ENCODE results near the gene ARSD. TPM values are rescaled to one million over a fixed set of nuclear protein-coding genes. Genes with fewer than 3 reads are reported as not detected.

ARSD gene
- total and polyA plus RNA-seq, 4 donors, result 1.9 to 23.3 (median 16.3) TPM

- WGBS, 2 donors, result 89% methylated on average over 3 of the region's 3 CpGs
- no peak for ATAC-seq (ENCODE audit: low FRiP score)
- Histone ChIP-seq H3K9me3 (ENCODE audit: control insufficient read depth, low read length) (no peaks in the 10 kb centered on the region), H3K4me1 (ENCODE audit: control insufficient read depth in 1 of 2, insufficient read depth in 2 of 2, low read length in 2 of 2) (no peaks in the 10 kb centered on the region), H3K27ac (ENCODE audit: low read depth in 1 of 2, low read length in 2 of 2) (no peak overlapping the region), H3K36me3 (ENCODE audit: control insufficient read depth in 1 of 2, insufficient read depth in 2 of 2, low read length in 1 of 2) (no peaks in the 10 kb centered on the region), H3K4me3 (ENCODE audit: low read length in 2 of 2) (no peak overlapping the region), H3K27me3 (ENCODE audit: control insufficient read depth in 1 of 2, insufficient read depth in 2 of 2, low read length in 1 of 2) (no peaks in the 10 kb centered on the region)
- intact Hi-C loops (cut with DNase I), result no loop called here
- DNase-seq, result no peak
Observed at GRCh38 chrX:2857566-2857965, 71.6 kb downstream of the ARSD start.

- H3K4me3 ChIP-seq (ENCODE audit: low read length in 2 of 2), result no peak overlapping the region
- ATAC-seq (ENCODE audit: low FRiP score), result no peak
- no peaks in the 10 kb centered on the region for H3K9me3 ChIP-seq (ENCODE audit: control insufficient read depth, low read length)
- no peaks in the 10 kb centered on the region for H3K27me3 ChIP-seq (ENCODE audit: control insufficient read depth in 1 of 2, insufficient read depth in 2 of 2, low read length in 1 of 2)
- H3K36me3 ChIP-seq (ENCODE audit: control insufficient read depth in 1 of 2, insufficient read depth in 2 of 2, low read length in 1 of 2), result no peaks in the 10 kb centered on the region
- no peak for DNase-seq
- WGBS, 2 donors, result 80 to 95% methylated on average over 2 of the region's 2 CpGs
- H3K27ac ChIP-seq (ENCODE audit: low read depth in 1 of 2, low read length in 2 of 2), result no peak overlapping the region
- H3K4me1 ChIP-seq (ENCODE audit: control insufficient read depth in 1 of 2, insufficient read depth in 2 of 2, low read length in 2 of 2), result no peaks in the 10 kb centered on the region
- intact Hi-C loops (cut with DNase I), result no loop called here
Observed at GRCh38 chrX:2855761-2856160, 73.4 kb downstream of the ARSD start.

GRCh38 chrX:2854918-2855317 lies 74.2 kb downstream of the ARSD start:
- 95 to 96% methylated on average over 21 of the region's 21 CpGs for WGBS, 2 donors
- intact Hi-C loops (cut with DNase I), result no loop called here

More at GRCh38 chrX:2854918-2855317, 74.2 kb downstream of the ARSD start:
- ATAC-seq (ENCODE audit: low FRiP score) (no peak), DNase-seq (no peak)
- Histone ChIP-seq H3K36me3 (ENCODE audit: control insufficient read depth in 1 of 2, insufficient read depth in 2 of 2, low read length in 1 of 2) (no peaks in the 10 kb centered on the region), H3K4me1 (ENCODE audit: control insufficient read depth in 1 of 2, insufficient read depth in 2 of 2, low read length in 2 of 2) (no peaks in the 10 kb centered on the region), H3K4me3 (ENCODE audit: low read length in 2 of 2) (no peak overlapping the region), H3K27me3 (ENCODE audit: control insufficient read depth in 1 of 2, insufficient read depth in 2 of 2, low read length in 1 of 2) (no peaks in the 10 kb centered on the region), H3K27ac (ENCODE audit: low read depth in 1 of 2, low read length in 2 of 2) (no peak overlapping the region), H3K9me3 (ENCODE audit: control insufficient read depth, low read length) (no peaks in the 10 kb centered on the region)

Other genes starting within 250 kb of the ARSD start
- gene CD99, start 238.0 kb downstream of the ARSD start, total RNA-seq, result 100 to 1,000 TPM; 292 to 399 TPM
- 100 to 1,000 TPM; 416 TPM for gene CD99, start 238.0 kb downstream of the ARSD start, polyA plus RNA-seq
- 1 to 10 TPM; 5.9 to 9.0 TPM for gene XG, start 177.3 kb downstream of the ARSD start, total RNA-seq
- 1 to 10 TPM; 4.4 to 8.1 TPM for gene XG, start 177.3 kb downstream of the ARSD start, polyA plus RNA-seq
- gene GYG2, start 100.4 kb downstream of the ARSD start, total RNA-seq, result 1 to 10 TPM in 1 of 2 donors, under 1 TPM in 1; 0.84 to 3.1 TPM
- 1 to 10 TPM in 1 of 2 donors, under 1 TPM in 1; 0.13 to 2.0 TPM for gene GYG2, start 100.4 kb downstream of the ARSD start, polyA plus RNA-seq
- not detected for gene ARSH, start 77.2 kb upstream of the ARSD start, total RNA-seq
- gene ARSH, start 77.2 kb upstream of the ARSD start, polyA plus RNA-seq, result not detected
- not detected for gene ARSF, start 112.1 kb upstream of the ARSD start, total RNA-seq
- not detected for gene ARSF, start 112.1 kb upstream of the ARSD start, polyA plus RNA-seq